Urothelium cell line (cell line): ENCODE results near the gene ALK.
A peak's percentile ranks its signal among the peaks of the same experiment; 100 is the strongest.

Experiments
- DNase-seq: peaks from one replicate; pipeline ENCODE4 v3.0.0; 2011; ENCODE audit warnings: low spot score, mixed read lengths
- FAIRE-seq: peaks from 2 replicates; lab custom pipeline; 2011; peaks lifted over from hg19 to GRCh38; lab: Jason Lieb, UNC

Gene ALK

GRCh38 chr2:29615841-29616240, 305.5 kb downstream of the ALK start:
- FAIRE-seq (no peak), DNase-seq (no peak)

GRCh38 chr2:29615183-29615582, 306.2 kb downstream of the ALK start:
- FAIRE-seq (no peak), DNase-seq (no peak)

GRCh38 chr2:29614295-29614830, 307.0 kb downstream of the ALK start:
- DNase-seq (no peak), FAIRE-seq (no peak)

GRCh38 chr2:29613792-29614266, 307.6 kb downstream of the ALK start:
- FAIRE-seq (peak; percentile 5), DNase-seq (no peak)

- no peak for FAIRE-seq
Measured at GRCh38 chr2:29613067-29613466, 308.3 kb downstream of the ALK start.

GRCh38 chr2:29612568-29612967, 308.8 kb downstream of the ALK start:
- no peak for FAIRE-seq
- no peak for DNase-seq

More at GRCh38 chr2:29613067-29613466, 308.3 kb downstream of the ALK start:
- DNase-seq, result no peak

GRCh38 chr2:29611850-29612249, 309.5 kb downstream of the ALK start:
- DNase-seq (no peak), FAIRE-seq (no peak)

- DNase-seq, result no peak
- FAIRE-seq, result no peak
Measured at GRCh38 chr2:29611261-29611660, 310.1 kb downstream of the ALK start.

- no peak for FAIRE-seq
Measured at GRCh38 chr2:29610569-29610968, 310.8 kb downstream of the ALK start.

GRCh38 chr2:29607038-29607420, 314.4 kb downstream of the ALK start:
- no peak for FAIRE-seq
- no peak for DNase-seq

More at GRCh38 chr2:29610569-29610968, 310.8 kb downstream of the ALK start:
- DNase-seq, result no peak

- DNase-seq (peak; percentile 72), FAIRE-seq (no peak)
Measured at GRCh38 chr2:29606104-29607037, 315.0 kb downstream of the ALK start.

GRCh38 chr2:29603341-29603740, 318.0 kb downstream of the ALK start:
- no peak for DNase-seq
- FAIRE-seq, result no peak

- FAIRE-seq, result no peak
- no peak for DNase-seq
Measured at GRCh38 chr2:29601872-29602271, 319.5 kb downstream of the ALK start.

- no peak for FAIRE-seq
Measured at GRCh38 chr2:29601321-29601720, 320.1 kb downstream of the ALK start.

GRCh38 chr2:29599946-29600345, 321.4 kb downstream of the ALK start:
- DNase-seq (no peak), FAIRE-seq (no peak)

More at GRCh38 chr2:29601321-29601720, 320.1 kb downstream of the ALK start:
- DNase-seq, result no peak

- no peak for FAIRE-seq
- DNase-seq, result no peak
Measured at GRCh38 chr2:29598978-29599377, 322.4 kb downstream of the ALK start.

- DNase-seq, result no peak
- no peak for FAIRE-seq
Measured at GRCh38 chr2:29597035-29597434, 324.4 kb downstream of the ALK start.

GRCh38 chr2:29596584-29596983, 324.8 kb downstream of the ALK start:
- DNase-seq, result no peak
- no peak for FAIRE-seq

- no peak for DNase-seq
- no peak for FAIRE-seq
Measured at GRCh38 chr2:29591600-29591999, 329.8 kb downstream of the ALK start.

- FAIRE-seq, result no peak
- no peak for DNase-seq
Measured at GRCh38 chr2:29590211-29590610, 331.2 kb downstream of the ALK start.

- FAIRE-seq (no peak), DNase-seq (no peak)
Measured at GRCh38 chr2:29589440-29590103, 331.8 kb downstream of the ALK start.
